Ishikawa (cell line): ENCODE results near the gene RETN.

Source experiments
- CEBPB ChIP-seq: IDR thresholded peaks from 2 replicates; pipeline ENCODE4 v1.6.1; 2012
- CREB1 ChIP-seq: IDR thresholded peaks from 2 replicates; pipeline ENCODE4 v1.6.1; 2012; ENCODE audit warnings: low read depth
- EGR1 ChIP-seq: IDR thresholded peaks from 2 replicates; pipeline ENCODE4 v1.6.1; 2012
- EP300 ChIP-seq: IDR thresholded peaks from 2 replicates; pipeline ENCODE4 v1.6.1; 2012; ENCODE audit warnings: borderline replicate concordance
- FOXM1 ChIP-seq: IDR thresholded peaks from 2 replicates; pipeline ENCODE4 v1.6.1; 2012; ENCODE audit warnings: low read depth, borderline replicate concordance
- MAX ChIP-seq: IDR thresholded peaks from 2 replicates; pipeline ENCODE4 v1.6.1; 2012
- NFIC ChIP-seq: IDR thresholded peaks from 2 replicates; pipeline ENCODE4 v1.6.1; 2012
- RAD21 ChIP-seq: IDR thresholded peaks from 2 replicates; pipeline ENCODE4 v1.6.1; 2012; ENCODE audit warnings: low read depth
- TAF1 ChIP-seq: IDR thresholded peaks from 2 replicates; pipeline ENCODE4 v1.6.1; 2012; ENCODE audit warnings: low read depth, mild to moderate bottlenecking
- TCF12 ChIP-seq: IDR thresholded peaks from 2 replicates; pipeline ENCODE4 v1.6.1; 2012; ENCODE audit warnings: low read depth
- TEAD4 ChIP-seq: IDR thresholded peaks from 2 replicates; pipeline ENCODE4 v1.6.1; 2012
- USF1 ChIP-seq: IDR thresholded peaks from 2 replicates; pipeline ENCODE4 v1.6.1; 2012
- YY1 ChIP-seq: IDR thresholded peaks from 2 replicates; pipeline ENCODE4 v1.6.1; 2012; ENCODE audit warnings: low read depth
- ZBTB7A ChIP-seq: IDR thresholded peaks from 2 replicates; pipeline ENCODE4 v1.6.1; 2012; ENCODE audit warnings: low read depth
- TF ChIP-seq, protein P1 (sequence below): IDR thresholded peaks from 2 replicates; pipeline ENCODE4 v1.6.1; 2012; ENCODE audit warnings: low read depth, mild to moderate bottlenecking

RETN gene

GRCh38 chr19:7654401-7654800 is 14.4 kb upstream of the RETN start:
- TF ChIP-seq EP300 (no peak), EGR1 (no peak), CREB1 (no peak), RAD21 (no peak), CEBPB (no peak), MAX (no peak), YY1 (no peak), ZBTB7A (no peak), TCF12 (no peak)
- TF ChIP-seq, protein P1, sequence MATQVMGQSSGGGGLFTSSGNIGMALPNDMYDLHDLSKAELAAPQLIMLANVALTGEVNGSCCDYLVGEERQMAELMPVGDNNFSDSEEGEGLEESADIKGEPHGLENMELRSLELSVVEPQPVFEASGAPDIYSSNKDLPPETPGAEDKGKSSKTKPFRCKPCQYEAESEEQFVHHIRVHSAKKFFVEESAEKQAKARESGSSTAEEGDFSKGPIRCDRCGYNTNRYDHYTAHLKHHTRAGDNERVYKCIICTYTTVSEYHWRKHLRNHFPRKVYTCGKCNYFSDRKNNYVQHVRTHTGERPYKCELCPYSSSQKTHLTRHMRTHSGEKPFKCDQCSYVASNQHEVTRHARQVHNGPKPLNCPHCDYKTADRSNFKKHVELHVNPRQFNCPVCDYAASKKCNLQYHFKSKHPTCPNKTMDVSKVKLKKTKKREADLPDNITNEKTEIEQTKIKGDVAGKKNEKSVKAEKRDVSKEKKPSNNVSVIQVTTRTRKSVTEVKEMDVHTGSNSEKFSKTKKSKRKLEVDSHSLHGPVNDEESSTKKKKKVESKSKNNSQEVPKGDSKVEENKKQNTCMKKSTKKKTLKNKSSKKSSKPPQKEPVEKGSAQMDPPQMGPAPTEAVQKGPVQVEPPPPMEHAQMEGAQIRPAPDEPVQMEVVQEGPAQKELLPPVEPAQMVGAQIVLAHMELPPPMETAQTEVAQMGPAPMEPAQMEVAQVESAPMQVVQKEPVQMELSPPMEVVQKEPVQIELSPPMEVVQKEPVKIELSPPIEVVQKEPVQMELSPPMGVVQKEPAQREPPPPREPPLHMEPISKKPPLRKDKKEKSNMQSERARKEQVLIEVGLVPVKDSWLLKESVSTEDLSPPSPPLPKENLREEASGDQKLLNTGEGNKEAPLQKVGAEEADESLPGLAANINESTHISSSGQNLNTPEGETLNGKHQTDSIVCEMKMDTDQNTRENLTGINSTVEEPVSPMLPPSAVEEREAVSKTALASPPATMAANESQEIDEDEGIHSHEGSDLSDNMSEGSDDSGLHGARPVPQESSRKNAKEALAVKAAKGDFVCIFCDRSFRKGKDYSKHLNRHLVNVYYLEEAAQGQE = no peak

GRCh38 chr19:7655581-7655980 is 13.3 kb upstream of the RETN start:
- TF ChIP-seq USF1 (no peak), EGR1 (no peak), ZBTB7A (no peak), YY1 (no peak), CEBPB (no peak), EP300 (no peak), FOXM1 (no peak), CREB1 (no peak), TCF12 (no peak), TEAD4 (no peak), TAF1 (no peak), RAD21 (no peak), MAX (no peak)
- TF ChIP-seq, protein P1 = no peak

DNA sequence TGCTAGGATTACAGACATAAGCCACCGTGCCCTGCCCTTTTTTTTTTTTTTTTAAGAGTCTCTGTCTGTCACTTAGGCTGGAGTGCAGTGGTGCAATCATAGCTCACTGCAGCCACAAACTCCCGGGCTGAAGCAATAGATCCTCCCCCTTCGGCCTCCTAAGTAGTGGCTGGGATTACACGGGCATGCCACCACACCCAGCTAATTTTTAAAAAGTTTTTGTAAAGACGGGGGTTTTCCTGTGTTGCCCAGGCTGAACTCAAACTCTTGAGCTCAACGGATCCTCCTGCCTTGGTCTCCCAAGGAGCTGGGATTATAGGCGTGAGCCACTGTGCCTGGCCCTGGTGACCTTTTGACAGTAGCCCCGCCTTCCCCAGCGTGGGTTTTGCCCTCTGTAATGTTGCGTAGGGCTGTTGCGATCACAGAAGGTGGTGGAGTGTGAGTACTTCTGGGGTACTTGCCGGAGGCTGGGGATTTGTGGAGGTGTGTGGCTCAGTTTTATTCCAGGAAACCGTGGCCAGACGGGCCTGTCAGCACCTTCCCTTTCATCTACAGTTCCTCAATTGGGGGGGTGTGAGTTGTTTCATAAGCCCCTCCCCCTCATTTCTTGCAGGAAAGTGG is 11.6 kb upstream of the RETN start:
- TF ChIP-seq RAD21 = no peak
- no peak for TF ChIP-seq MAX
- TF ChIP-seq NFIC = no peak
- TF ChIP-seq, protein P1 = no peak
- TF ChIP-seq CREB1 = no peak
- no peak for TF ChIP-seq YY1
- no peak for TF ChIP-seq TEAD4
- TF ChIP-seq EGR1 = no peak
- TF ChIP-seq FOXM1 = no peak

- TF ChIP-seq USF1 (no peak), EGR1 (no peak), RAD21 (no peak), EP300 (no peak), CEBPB (no peak), YY1 (no peak), TAF1 (no peak), CREB1 (no peak), FOXM1 (no peak), TEAD4 (no peak), MAX (no peak), NFIC (no peak)
- TF ChIP-seq, protein P1 = no peak
Measured at GRCh38 chr19:7658219-7658686, 10.6 kb upstream of the RETN start.
